ENCODE measurements around the gene FCHSD2. TPM values are rescaled to one million over a fixed set of nuclear protein-coding genes. Genes with fewer than 3 reads are reported as not detected.
"Not testable (repeated sequence)": the region's sequence is repeated elsewhere in the genome, so short reads cannot be mapped to it uniquely, and the experiment has no call there.

FCHSD2 gene
- total RNA-seq, 1 experiment from 2014 or later = 9.8 TPM

GRCh38 chr11:73147771-73148681 lies 5.9 kb upstream of the FCHSD2 start:
- Histone ChIP-seq H3K4me1 (peaks cover 34% of the 10 kb centered on the region), H3K9me3 (replicated peaks) (no peaks in the 10 kb centered on the region), H3K36me3 (no peaks in the 10 kb centered on the region), H3K4me3 (no peak overlapping the region), H3K27ac (no peak overlapping the region), H3K27me3 (no peaks in the 10 kb centered on the region)
- peak; percentile 23 to 28 for DNase-seq

- Histone ChIP-seq H3K27ac (no peak overlapping the region), H3K27me3 (no peaks in the 10 kb centered on the region), H3K4me3 (no peak overlapping the region), H3K9me3 (replicated peaks) (no peaks in the 10 kb centered on the region), H3K4me1 (peaks cover 14% of the 10 kb centered on the region), H3K36me3 (no peaks in the 10 kb centered on the region)
- no peak for DNase-seq
Measured at GRCh38 chr11:73145986-73146575, 4.0 kb upstream of the FCHSD2 start.

DNA sequence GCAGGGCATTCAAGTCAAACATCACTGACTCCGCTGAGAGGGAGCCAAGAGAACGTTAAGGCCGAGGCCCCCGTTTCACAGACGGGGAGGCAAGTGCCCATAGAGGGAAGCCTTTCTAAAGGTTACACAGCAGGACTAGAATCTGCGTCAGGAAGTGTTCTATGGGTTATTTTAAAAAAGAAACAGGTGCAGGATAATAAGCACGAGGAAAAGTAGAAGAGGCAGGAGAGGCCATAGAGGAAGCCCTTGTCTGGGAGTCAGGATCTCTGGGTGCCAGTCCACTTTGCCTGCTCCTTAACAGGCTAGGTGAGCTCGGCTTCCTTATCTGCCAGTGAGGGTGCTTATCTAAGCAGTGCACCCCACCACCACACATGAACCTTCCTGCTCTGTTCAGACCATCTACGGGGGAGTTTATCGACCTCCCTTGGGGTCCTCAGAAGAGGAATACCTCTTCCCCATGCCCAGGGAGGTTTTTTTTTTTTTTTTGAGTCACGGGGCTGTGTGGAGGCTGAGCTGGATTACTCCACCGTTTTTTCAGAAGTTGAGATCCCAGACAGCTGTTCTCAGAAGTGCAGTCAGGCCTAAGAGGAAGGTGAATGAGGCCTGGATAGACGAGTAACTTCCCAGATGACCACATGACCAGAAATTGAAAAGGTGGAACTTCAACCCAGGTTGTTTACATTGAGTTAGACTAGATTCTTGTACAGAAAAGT lies 1.2 kb upstream of the FCHSD2 start:
- Histone ChIP-seq H3K27me3 (no peaks in the 10 kb centered on the region), H3K27ac (peak overlapping the region; percentile 31), H3K36me3 (no peaks in the 10 kb centered on the region), H3K9me3 (replicated peaks) (no peaks in the 10 kb centered on the region), H3K4me3 (peak overlapping the region; percentile 91), H3K4me1 (peaks cover 16% of the 10 kb centered on the region)
- peak; percentile 36 to 72 for DNase-seq

GRCh38 chr11:73141309-73142127 lies 600 bp downstream of the FCHSD2 start:
- H3K36me3 ChIP-seq = no peaks in the 10 kb centered on the region

GRCh38 chr11:73141031-73141308 lies 1.1 kb downstream of the FCHSD2 start:
- Histone ChIP-seq H3K27me3 (no peaks in the 10 kb centered on the region), H3K4me3 (peak overlapping the region; percentile 91)
- DNase-seq = peak in 1 of 2 experiments; percentile 39

More at GRCh38 chr11:73141309-73142127, 600 bp downstream of the FCHSD2 start:
- peak; percentile 76 to 80 for DNase-seq
- H3K4me1 ChIP-seq = peaks cover 16% of the 10 kb centered on the region
- no peaks in the 10 kb centered on the region for H3K9me3 ChIP-seq (replicated peaks)
- peak overlapping the region; percentile 71; the same call in 1 of the 2 replicates for H3K27ac ChIP-seq
- no peaks in the 10 kb centered on the region for H3K27me3 ChIP-seq
- peak overlapping the region; percentile 91 for H3K4me3 ChIP-seq

DNA sequence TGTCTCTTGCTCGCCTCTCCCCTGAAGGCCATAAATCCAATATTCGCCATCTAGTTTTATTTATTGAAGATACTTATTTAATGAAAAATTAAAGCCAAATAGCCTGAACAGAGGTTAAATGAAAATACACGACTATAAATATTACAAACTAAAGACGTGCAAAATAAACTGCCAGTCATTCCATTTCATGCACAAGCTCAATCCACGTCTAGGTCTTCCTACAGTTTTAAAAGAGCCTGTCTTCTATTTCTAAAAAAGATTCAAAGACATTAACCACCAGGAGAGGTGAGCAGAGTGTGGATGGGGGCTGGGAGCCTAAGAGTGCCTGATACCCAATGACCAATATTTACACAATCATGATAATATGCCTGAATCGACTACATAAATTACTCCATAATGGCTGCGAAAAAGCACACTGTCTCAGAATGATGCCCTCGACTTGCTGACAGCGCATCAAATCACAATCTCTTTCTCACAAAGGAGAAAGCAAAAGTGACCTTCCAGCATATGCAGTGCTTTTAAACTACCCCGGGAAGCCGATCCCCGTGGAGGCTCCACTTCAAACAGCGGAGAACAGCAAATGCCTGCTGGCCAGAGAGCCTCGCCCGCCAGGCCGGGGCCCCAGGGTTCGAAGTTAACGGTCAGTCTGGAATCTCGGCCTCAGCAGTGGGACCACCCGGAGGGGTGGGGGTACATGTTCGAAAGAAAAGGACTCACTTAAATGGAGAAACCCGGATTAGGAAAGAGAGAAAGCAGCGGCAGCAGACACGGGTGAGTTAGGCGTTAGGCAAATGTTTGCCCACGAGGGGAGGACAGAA lies 1.7 kb downstream of the FCHSD2 start:
- DNase-seq = peak; percentile 37 to 50
- Histone ChIP-seq H3K27me3 (no peaks in the 10 kb centered on the region), H3K9me3 (replicated peaks) (no peaks in the 10 kb centered on the region), H3K4me3 (peak overlapping the region; percentile 91), H3K27ac (peak overlapping the region; percentile 19; the same call in 1 of the 2 replicates), H3K36me3 (no peaks in the 10 kb centered on the region), H3K4me1 (peaks cover 16% of the 10 kb centered on the region)

More at GRCh38 chr11:73141031-73141308, 1.1 kb downstream of the FCHSD2 start:
- peak overlapping the region; percentile 19; the same call in 1 of the 2 replicates for H3K27ac ChIP-seq
- H3K9me3 ChIP-seq (replicated peaks) = no peaks in the 10 kb centered on the region
- H3K36me3 ChIP-seq = no peaks in the 10 kb centered on the region
- H3K4me1 ChIP-seq = peaks cover 16% of the 10 kb centered on the region

- H3K4me3 ChIP-seq = peak overlapping the region; percentile 91
- DNase-seq = no peak
Measured at GRCh38 chr11:73139476-73140198, 2.5 kb downstream of the FCHSD2 start.

GRCh38 chr11:73137944-73138274 lies 4.2 kb downstream of the FCHSD2 start:
- 0 out of 2 replicates have a peak, but pooled peaks cover 2% of the 10 kb centered on the region for H3K36me3 ChIP-seq
- DNase-seq = no peak

More at GRCh38 chr11:73139476-73140198, 2.5 kb downstream of the FCHSD2 start:
- no peaks in the 10 kb centered on the region for H3K36me3 ChIP-seq
- H3K27ac ChIP-seq = peak overlapping the region; percentile 19; the same call in 1 of the 2 replicates
- peaks cover 16% of the 10 kb centered on the region for H3K4me1 ChIP-seq
- no peaks in the 10 kb centered on the region for H3K27me3 ChIP-seq
- H3K9me3 ChIP-seq (replicated peaks) = no peaks in the 10 kb centered on the region

GRCh38 chr11:73137262-73137943 lies 4.7 kb downstream of the FCHSD2 start:
- DNase-seq = no peak
- no peak overlapping the region for H3K27ac ChIP-seq
- H3K4me1 ChIP-seq = peaks cover 5% of the 10 kb centered on the region; the same call in 1 of the 2 replicates
- 0 out of 2 replicates have a peak, but pooled peaks cover 4% of the 10 kb centered on the region for H3K36me3 ChIP-seq
- no peak overlapping the region for H3K4me3 ChIP-seq
- H3K9me3 ChIP-seq (replicated peaks) = no peaks in the 10 kb centered on the region
- H3K27me3 ChIP-seq = no peaks in the 10 kb centered on the region

More at GRCh38 chr11:73137944-73138274, 4.2 kb downstream of the FCHSD2 start:
- Histone ChIP-seq H3K4me1 (peaks cover 5% of the 10 kb centered on the region; the same call in 1 of the 2 replicates), H3K4me3 (no peak overlapping the region), H3K27ac (no peak overlapping the region), H3K27me3 (no peaks in the 10 kb centered on the region), H3K9me3 (replicated peaks) (no peaks in the 10 kb centered on the region)

GRCh38 chr11:73136722-73137121 lies 5.4 kb downstream of the FCHSD2 start:
- H3K4me1 ChIP-seq; H3K36me3 ChIP-seq; H3K27me3 ChIP-seq; H3K27ac ChIP-seq; H3K9me3 ChIP-seq (replicated peaks); H3K4me3 ChIP-seq; DNase-seq: not testable (repeated sequence)

DNA sequence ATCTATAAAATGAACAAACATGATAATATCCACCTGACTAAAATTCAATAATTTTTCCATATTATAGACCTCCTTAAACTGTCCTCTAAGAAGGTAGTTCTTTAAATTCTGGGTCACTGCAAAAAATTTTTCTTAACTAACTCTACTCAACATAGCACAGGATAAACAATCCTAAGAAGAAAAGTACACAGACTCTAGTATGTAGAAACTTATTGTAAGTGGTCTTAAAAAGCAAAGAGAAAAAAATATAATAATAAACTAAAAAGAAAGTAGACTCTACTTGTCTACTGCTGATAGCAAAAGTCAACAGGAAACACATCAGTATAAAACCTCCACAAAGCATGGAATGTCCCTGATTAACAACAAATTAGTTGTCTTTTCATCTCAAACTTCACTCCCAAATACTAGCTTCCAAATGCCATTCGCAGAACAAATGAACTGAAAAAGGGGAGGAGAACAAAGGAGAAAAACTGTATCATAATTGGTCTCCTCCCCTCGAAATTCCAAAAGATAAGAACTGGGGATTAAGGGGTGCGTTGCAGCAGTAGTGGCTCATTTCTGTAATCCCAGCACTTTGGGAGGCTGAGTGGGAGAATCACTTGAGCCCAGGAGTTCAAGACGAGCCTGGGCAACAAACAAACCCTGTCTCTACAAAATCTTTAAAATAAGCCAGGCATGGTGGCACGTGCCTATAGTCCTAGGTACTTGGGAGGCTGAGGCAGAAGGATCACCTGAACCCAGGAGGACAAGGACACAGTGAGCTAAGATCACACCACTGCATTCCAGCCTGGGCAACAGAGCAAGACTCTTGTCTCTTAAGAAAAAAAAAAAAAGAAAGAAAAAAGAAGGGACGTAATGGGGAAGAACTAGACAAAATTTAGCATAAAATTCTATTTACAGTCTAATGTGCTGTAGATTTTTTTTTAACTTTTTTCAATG lies 6.5 kb downstream of the FCHSD2 start:
- DNase-seq = no peak
- Histone ChIP-seq H3K36me3 (peaks cover 6% of the 10 kb centered on the region; the same call in 1 of the 2 replicates), H3K9me3 (replicated peaks) (no peaks in the 10 kb centered on the region), H3K4me1 (peaks cover 5% of the 10 kb centered on the region; the same call in 1 of the 2 replicates), H3K4me3 (no peak overlapping the region), H3K27ac (no peak overlapping the region), H3K27me3 (no peaks in the 10 kb centered on the region)

GRCh38 chr11:73132349-73132748 lies 9.8 kb downstream of the FCHSD2 start:
- H3K36me3 ChIP-seq; H3K27me3 ChIP-seq; DNase-seq; H3K27ac ChIP-seq; H3K4me1 ChIP-seq; H3K4me3 ChIP-seq; H3K9me3 ChIP-seq (replicated peaks): not testable (repeated sequence)
